Right lobe of liver (tissue), 4 donors: ENCODE data around the gene TUT4.

Source experiments
- POLR2A ChIP-seq: fragments of 450-650 bp; IDR thresholded peaks from one replicate; pipeline ENCODE4 v1.6.1; 2017; ENCODE audit warnings: antibody characterized with exemption, mild to moderate bottlenecking
- TF ChIP-seq, protein P1 (sequence below), 4 donors: fragments of 200-600 bp in 3 of 4; fragments of 450-650 bp in 1 of 4; IDR thresholded peaks; one replicate each; pipeline versions ENCODE4 v1.5.1 to v1.8.0; 2016 to 2022; ENCODE audit warnings: antibody characterized with exemption in 4 of 4, mild to moderate bottlenecking in 2 of 4
- donor health status: DM: no; HTN: no; CAD: no.
- donor health status: DM: no; HTN: no; CAD: no.
- donor health status: DM: no; HTN: yes; CAD: no.

- TF ChIP-seq, protein P1, sequence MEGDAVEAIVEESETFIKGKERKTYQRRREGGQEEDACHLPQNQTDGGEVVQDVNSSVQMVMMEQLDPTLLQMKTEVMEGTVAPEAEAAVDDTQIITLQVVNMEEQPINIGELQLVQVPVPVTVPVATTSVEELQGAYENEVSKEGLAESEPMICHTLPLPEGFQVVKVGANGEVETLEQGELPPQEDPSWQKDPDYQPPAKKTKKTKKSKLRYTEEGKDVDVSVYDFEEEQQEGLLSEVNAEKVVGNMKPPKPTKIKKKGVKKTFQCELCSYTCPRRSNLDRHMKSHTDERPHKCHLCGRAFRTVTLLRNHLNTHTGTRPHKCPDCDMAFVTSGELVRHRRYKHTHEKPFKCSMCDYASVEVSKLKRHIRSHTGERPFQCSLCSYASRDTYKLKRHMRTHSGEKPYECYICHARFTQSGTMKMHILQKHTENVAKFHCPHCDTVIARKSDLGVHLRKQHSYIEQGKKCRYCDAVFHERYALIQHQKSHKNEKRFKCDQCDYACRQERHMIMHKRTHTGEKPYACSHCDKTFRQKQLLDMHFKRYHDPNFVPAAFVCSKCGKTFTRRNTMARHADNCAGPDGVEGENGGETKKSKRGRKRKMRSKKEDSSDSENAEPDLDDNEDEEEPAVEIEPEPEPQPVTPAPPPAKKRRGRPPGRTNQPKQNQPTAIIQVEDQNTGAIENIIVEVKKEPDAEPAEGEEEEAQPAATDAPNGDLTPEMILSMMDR (IDR thresholded peaks at IDR 0.05) = no peak
- TF ChIP-seq POLR2A = no peak
Observed at GRCh38 chr1:52386458-52386857, 166.4 kb downstream of the TUT4 start.
